Measurements from ENCODE around the gene MCEMP1. TPM values are rescaled to one million over a fixed set of nuclear protein-coding genes. Genes with fewer than 3 reads are reported as not detected.

MCEMP1 gene
- total and polyA plus RNA-seq, 4 experiments from 2014 or later = not detected

DNA sequence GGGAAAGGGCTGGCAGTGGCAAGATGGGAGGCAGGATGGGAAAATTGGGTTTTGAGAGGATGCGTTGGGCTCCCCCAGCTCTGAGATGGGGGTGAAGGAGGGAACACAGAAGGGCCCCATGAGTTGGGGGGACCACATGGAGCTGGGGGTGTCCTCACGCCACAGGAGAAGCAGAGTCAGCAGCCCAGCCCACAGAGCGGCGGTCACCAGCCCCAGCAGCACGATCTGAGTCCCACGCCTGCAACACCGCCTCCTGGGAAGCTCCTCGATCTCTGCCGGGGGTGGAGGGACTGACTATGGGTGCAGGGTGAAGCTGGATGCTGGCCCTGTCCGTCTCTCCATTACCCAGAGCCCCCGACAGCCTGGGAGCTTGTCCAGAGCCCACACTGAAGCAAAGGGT lies 21.7 kb downstream of the MCEMP1 start:
- POLR2A ChIA-PET (ENCODE audit: partially characterized antibody) = interaction anchor here (1.6 kb wide), 1 partner anchor 18 kb away, joined by 7 read pairs; the partner anchor contains the start of gene TRAPPC5
- Histone ChIP-seq H3K4me3 (ENCODE audit: low read length in 2 of 2) (no peak overlapping the region), H3K4me1 (ENCODE audit: insufficient read depth, low read length) (no peaks in the 10 kb centered on the region), H3K27ac (ENCODE audit: low read depth, low read length) (no peak overlapping the region), H3K36me3 (ENCODE audit: insufficient read depth, low read length) (no peaks in the 10 kb centered on the region), H3K9me3 (ENCODE audit: control insufficient read depth in 1 of 2, low read length in 2 of 2) (no peaks in the 10 kb centered on the region), H3K27me3 (ENCODE audit: insufficient read depth, low read length) (no peaks in the 10 kb centered on the region)
- Mint-ChIP-seq H3K4me1 (peaks cover 2 to 12% (median 8%) of the 10 kb centered on the region in 4 donors), H3K9me3 (no peaks in the 10 kb centered on the region), H3K36me3 (no peaks in the 10 kb centered on the region), H3K27me3 (peaks cover 2 to 10% of the 10 kb centered on the region in 2 donors), H3K4me3 (no peak overlapping the region), H3K27ac (no peak overlapping the region)
- intact Hi-C loops (cut with micrococcal nuclease) = no loop called here
- CTCF ChIA-PET (ENCODE audit: partially characterized antibody) = interaction anchor here (1.5 to 2.2 kb wide), 2 partner anchors 13 to 18 kb away, joined by 3 to 5 read pairs; partner anchors contain the start of gene TRAPPC5
- DNase-seq = no peak

GRCh38 chr19:7699003-7699402 lies 22.1 kb downstream of the MCEMP1 start:
- H3K27ac ChIP-seq (ENCODE audit: low read depth, low read length) = no peak overlapping the region
- H3K27me3 Mint-ChIP-seq = peaks cover 2 to 10% of the 10 kb centered on the region in 2 donors
- H3K27me3 ChIP-seq (ENCODE audit: insufficient read depth, low read length) = no peaks in the 10 kb centered on the region
- no peaks in the 10 kb centered on the region for H3K9me3 Mint-ChIP-seq
- H3K4me3 ChIP-seq (ENCODE audit: low read length in 2 of 2) = no peak overlapping the region
- no peak overlapping the region for H3K4me3 Mint-ChIP-seq
- H3K27ac Mint-ChIP-seq = peak overlapping the region in 2 of 7 donors; percentile 57 to 73
- CTCF ChIA-PET (ENCODE audit: partially characterized antibody) = no interaction called here
- DNase-seq = no peak
- H3K4me1 Mint-ChIP-seq = peaks cover 2 to 16% (median 10%) of the 10 kb centered on the region in 4 donors
- no peaks in the 10 kb centered on the region for H3K36me3 Mint-ChIP-seq
- H3K36me3 ChIP-seq (ENCODE audit: insufficient read depth, low read length) = no peaks in the 10 kb centered on the region
- H3K4me1 ChIP-seq (ENCODE audit: insufficient read depth, low read length) = no peaks in the 10 kb centered on the region
- no peaks in the 10 kb centered on the region for H3K9me3 ChIP-seq (ENCODE audit: control insufficient read depth in 1 of 2, low read length in 2 of 2)
- POLR2A ChIA-PET (ENCODE audit: partially characterized antibody) = interaction anchor here (1.6 kb wide), 1 partner anchor 18 kb away, joined by 7 read pairs; the partner anchor contains the start of gene TRAPPC5
- intact Hi-C loops (cut with micrococcal nuclease) = no loop called here

- Histone ChIP-seq H3K27me3 (ENCODE audit: insufficient read depth, low read length) (no peaks in the 10 kb centered on the region), H3K9me3 (ENCODE audit: control insufficient read depth in 1 of 2, low read length in 2 of 2) (no peaks in the 10 kb centered on the region), H3K4me3 (ENCODE audit: low read length in 2 of 2) (no peak overlapping the region), H3K4me1 (ENCODE audit: insufficient read depth, low read length) (peaks cover 5% of the 10 kb centered on the region), H3K36me3 (ENCODE audit: insufficient read depth, low read length) (no peaks in the 10 kb centered on the region), H3K27ac (ENCODE audit: low read depth, low read length) (no peak overlapping the region)
- Mint-ChIP-seq H3K27me3 (peaks cover 2 to 10% of the 10 kb centered on the region in 2 donors), H3K36me3 (no peaks in the 10 kb centered on the region), H3K4me3 (no peak overlapping the region), H3K4me1 (peaks cover 2 to 21% (median 14%) of the 10 kb centered on the region in 4 donors), H3K27ac (peak overlapping the region in 4 of 7 donors; percentile 8 to 57 (median 30)), H3K9me3 (no peaks in the 10 kb centered on the region)
- CTCF ChIA-PET (ENCODE audit: partially characterized antibody) = no interaction called here
- no peak for DNase-seq
- POLR2A ChIA-PET (ENCODE audit: partially characterized antibody) = interaction anchor here (1.2 kb wide), 1 partner anchor 19 kb away, joined by 4 read pairs; the partner anchor contains the start of gene TRAPPC5
- intact Hi-C loops (cut with micrococcal nuclease) = loop anchor here (10.0 kb wide), 1 partner anchor 55 kb away; no protein-coding TSS in a partner anchor
Observed at GRCh38 chr19:7699417-7700401, 22.8 kb downstream of the MCEMP1 start.

DNA sequence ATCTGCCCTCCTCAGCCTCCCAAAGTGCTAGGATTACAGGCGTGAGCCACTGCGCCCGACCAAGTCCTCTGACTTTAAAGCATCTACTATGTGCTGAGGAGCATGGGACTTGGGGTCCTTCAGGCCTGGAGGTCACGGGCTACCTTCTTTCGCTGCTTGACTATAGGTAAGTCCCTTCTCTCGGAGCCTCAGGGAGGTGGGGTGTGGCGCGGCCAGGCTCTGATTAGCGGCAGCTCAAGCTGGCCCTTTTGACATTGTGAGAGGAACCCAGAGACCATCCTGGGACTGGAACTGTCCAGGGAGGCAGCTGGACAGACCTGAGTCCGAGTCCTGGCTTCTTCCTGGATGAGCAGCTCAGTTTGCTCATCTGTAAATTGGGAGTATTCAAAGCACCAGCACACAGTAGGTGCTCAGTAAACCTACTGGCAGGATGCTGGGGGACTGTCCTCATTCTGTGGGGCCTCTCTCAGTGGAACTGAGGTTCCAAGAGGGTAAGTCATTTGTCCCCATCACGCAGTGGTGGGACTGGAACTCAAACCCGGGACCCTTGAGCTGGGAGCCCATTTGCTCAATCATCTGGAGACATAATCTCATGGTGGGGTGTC lies 24.3 kb downstream of the MCEMP1 start:
- H3K9me3 ChIP-seq (ENCODE audit: control insufficient read depth in 1 of 2, low read length in 2 of 2) = no peaks in the 10 kb centered on the region
- no peak overlapping the region for H3K27ac Mint-ChIP-seq
- H3K36me3 Mint-ChIP-seq = no peaks in the 10 kb centered on the region
- DNase-seq = no peak
- H3K4me3 ChIP-seq (ENCODE audit: low read length in 2 of 2) = no peak overlapping the region
- H3K27me3 ChIP-seq (ENCODE audit: insufficient read depth, low read length) = no peaks in the 10 kb centered on the region
- POLR2A ChIA-PET (ENCODE audit: partially characterized antibody) = interaction anchor here (1.2 kb wide), 1 partner anchor 21 kb away, joined by 4 read pairs; the partner anchor contains the start of gene TRAPPC5
- H3K9me3 Mint-ChIP-seq = no peaks in the 10 kb centered on the region
- H3K4me1 Mint-ChIP-seq = peaks cover 10 to 35% (median 26%) of the 10 kb centered on the region in 4 donors
- no peak overlapping the region for H3K4me3 Mint-ChIP-seq
- H3K36me3 ChIP-seq (ENCODE audit: insufficient read depth, low read length) = no peaks in the 10 kb centered on the region
- peaks cover 2 to 10% of the 10 kb centered on the region in 2 donors for H3K27me3 Mint-ChIP-seq
- H3K4me1 ChIP-seq (ENCODE audit: insufficient read depth, low read length) = peaks cover 20% of the 10 kb centered on the region
- no peak overlapping the region for H3K27ac ChIP-seq (ENCODE audit: low read depth, low read length)
- CTCF ChIA-PET (ENCODE audit: partially characterized antibody) = interaction anchor here (0.7 kb wide), 1 partner anchor 20 kb away, joined by 3 read pairs; the partner anchor contains the start of gene TRAPPC5
- intact Hi-C loops (cut with micrococcal nuclease) = loop anchor here (10.0 kb wide), 1 partner anchor 54 kb away; no protein-coding TSS in a partner anchor

GRCh38 chr19:7701654-7702457 lies 25.0 kb downstream of the MCEMP1 start, which contains the start of gene FCER2:
FCER2 (minus strand) TSS chr19:7702131; CDS start chr19:7699760, 2,371 bp downstream.
- CTCF ChIA-PET (ENCODE audit: partially characterized antibody) = interaction anchor here (0.7 kb wide), 1 partner anchor 21 kb away, joined by 3 read pairs; the partner anchor contains the start of gene TRAPPC5
- Histone ChIP-seq H3K27ac (ENCODE audit: low read depth, low read length) (no peak within 1 kb of the TSS), H3K4me3 (ENCODE audit: low read length in 2 of 2) (no peak within 1 kb of the TSS), H3K27me3 (ENCODE audit: insufficient read depth, low read length) (no peaks in the 10 kb centered on the region), H3K4me1 (ENCODE audit: insufficient read depth, low read length) (peaks cover 27% of the 10 kb centered on the region), H3K9me3 (ENCODE audit: control insufficient read depth in 1 of 2, low read length in 2 of 2) (no peaks in the 10 kb centered on the region), H3K36me3 (ENCODE audit: insufficient read depth, low read length) (no peaks in the 10 kb centered on the region)
- no peak for DNase-seq
- no peak within 1 kb of the TSS for H3K4me3 Mint-ChIP-seq
- no peaks in the 10 kb centered on the region for H3K36me3 Mint-ChIP-seq
- no peaks in the 10 kb centered on the region for H3K9me3 Mint-ChIP-seq
- H3K27ac Mint-ChIP-seq = peak within 1 kb of the TSS in 4 of 7 donors; percentile 47 to 69 (median 49)
- peaks cover 17 to 42% (median 33%) of the 10 kb centered on the region in 4 donors for H3K4me1 Mint-ChIP-seq
- intact Hi-C loops (cut with micrococcal nuclease) = loop anchor here (10.0 kb wide), 1 partner anchor 53 kb away; no protein-coding TSS in a partner anchor
- peaks cover 0 to 7% of the 10 kb centered on the region in 2 donors for H3K27me3 Mint-ChIP-seq
- POLR2A ChIA-PET (ENCODE audit: partially characterized antibody) = no interaction called here

DNA sequence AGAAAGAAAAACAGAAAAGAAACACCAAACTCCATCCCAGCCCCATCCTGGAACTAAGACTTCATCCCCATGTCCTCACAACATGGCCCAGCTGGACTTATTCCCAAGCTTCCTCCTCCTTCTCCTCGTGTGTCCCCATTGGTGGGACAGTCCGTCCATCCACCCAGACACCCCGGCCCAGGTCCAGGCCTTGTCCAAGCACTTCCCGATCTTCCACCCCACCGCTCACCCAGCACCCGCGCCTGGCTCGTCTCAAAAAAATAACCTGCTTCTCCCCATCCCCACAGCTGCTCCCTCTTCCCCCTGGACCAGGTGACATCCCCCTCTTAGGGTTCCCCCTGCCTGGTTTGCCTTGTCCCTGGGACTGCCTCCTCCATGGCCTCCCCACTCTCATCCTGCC lies 26.4 kb downstream of the MCEMP1 start:
- Histone ChIP-seq H3K27me3 (ENCODE audit: insufficient read depth, low read length) (no peaks in the 10 kb centered on the region), H3K9me3 (ENCODE audit: control insufficient read depth in 1 of 2, low read length in 2 of 2) (no peaks in the 10 kb centered on the region), H3K36me3 (ENCODE audit: insufficient read depth, low read length) (no peaks in the 10 kb centered on the region), H3K4me1 (ENCODE audit: insufficient read depth, low read length) (peaks cover 38% of the 10 kb centered on the region), H3K27ac (ENCODE audit: low read depth, low read length) (no peak overlapping the region), H3K4me3 (ENCODE audit: low read length in 2 of 2) (no peak overlapping the region)
- CTCF ChIA-PET (ENCODE audit: partially characterized antibody) = interaction anchor here (0.9 kb wide), 2 partner anchors 17 to 22 kb away, joined by 3 to 5 read pairs; partner anchors contain the start of gene TRAPPC5
- Mint-ChIP-seq H3K9me3 (no peaks in the 10 kb centered on the region), H3K27ac (peak overlapping the region in 5 of 7 donors; percentile 7 to 84 (median 66)), H3K36me3 (no peaks in the 10 kb centered on the region), H3K4me3 (peak overlapping the region in 1 of 8 donors; percentile 17), H3K4me1 (peaks cover 19 to 50% (median 34%) of the 10 kb centered on the region in 4 donors), H3K27me3 (peaks cover 0 to 3% of the 10 kb centered on the region in 2 donors)
- no peak for DNase-seq
- POLR2A ChIA-PET (ENCODE audit: partially characterized antibody) = no interaction called here
- intact Hi-C loops (cut with micrococcal nuclease) = loop anchor here (10.0 kb wide), 1 partner anchor 51 kb away; no protein-coding TSS in a partner anchor

Measured in CD4-positive, alpha-beta memory T cell (primary cell).